ENCODE data around the gene ARMS2. TPM values are rescaled to one million over a fixed set of nuclear protein-coding genes. Genes with fewer than 3 reads are reported as not detected.

Gene ARMS2
- not detected for total RNA-seq
- long read RNA-seq = 0 reads

GRCh38 chr10:122454603-122455080 is at the start of gene ARMS2:
ARMS2 (plus strand) TSS chr10:122454653; CDS start chr10:122454728, 75 bp downstream.
- WGBS (ENCODE audit: insufficient coverage, low coverage, low lambda C conversion rate, missing lambda C conversion rate) = 76% methylated on average over 3 of the region's 7 CpGs
- Histone ChIP-seq H3K36me3 (no peaks in the 10 kb centered on the region), H3K9me3 (no peaks in the 10 kb centered on the region), H3K27ac (no peak within 1 kb of the TSS), H3K27me3 (no peaks in the 10 kb centered on the region), H3K4me3 (no peak within 1 kb of the TSS), H3K4me1 (peaks cover 0 to 8% (median 4%) of the 10 kb centered on the region in 4 donors)
- TF ChIP-seq POLR2A (IDR thresholded peaks at IDR 0.05) (no peak), CTCF (IDR thresholded peaks at IDR 0.05) (no peak)
- ATAC-seq (no peak), DNase-seq (no peak)
- intact Hi-C loops (cut with DNase I) = no loop called here

- H3K27ac ChIP-seq = no peak overlapping the region
- WGBS (ENCODE audit: insufficient coverage, low coverage, low lambda C conversion rate, missing lambda C conversion rate) = 59% methylated on average over 8 of the region's 8 CpGs
- H3K4me1 ChIP-seq = no peaks in the 10 kb centered on the region
- no peak overlapping the region for H3K4me3 ChIP-seq
- no peaks in the 10 kb centered on the region for H3K27me3 ChIP-seq
- DNase-seq = peak in 1 of 3 donors; percentile 12
- H3K9me3 ChIP-seq = no peaks in the 10 kb centered on the region
- ATAC-seq = peak in 2 of 4 donors; percentile 25 to 53
- H3K36me3 ChIP-seq = peaks cover 0 to 12% (median 0%) of the 10 kb centered on the region in 4 donors
- intact Hi-C loops (cut with DNase I) = no loop called here
- TF ChIP-seq POLR2A (IDR thresholded peaks at IDR 0.05) (no peak), CTCF (IDR thresholded peaks at IDR 0.05) (no peak)
These were observed 46.9 kb upstream of the ARMS2 start for GRCh38 chr10:122407375-122408125.

- H3K36me3 ChIP-seq = peaks cover 0 to 21% (median 8%) of the 10 kb centered on the region in 4 donors
- H3K4me1 ChIP-seq = peaks cover 0 to 7% (median 0%) of the 10 kb centered on the region in 4 donors
- no peak overlapping the region for H3K27ac ChIP-seq
- DNase-seq (no peak), ATAC-seq (no peak)
- TF ChIP-seq CTCF (IDR thresholded peaks at IDR 0.05) = no peak
- no peak for TF ChIP-seq POLR2A (IDR thresholded peaks at IDR 0.05)
- no peaks in the 10 kb centered on the region for H3K9me3 ChIP-seq
- intact Hi-C loops (cut with DNase I) = no loop called here
- no peak overlapping the region for H3K4me3 ChIP-seq
- no peaks in the 10 kb centered on the region for H3K27me3 ChIP-seq
These were observed 41.1 kb upstream of the ARMS2 start for GRCh38 chr10:122413327-122413726.

GRCh38 chr10:122417667-122418066 is 36.8 kb upstream of the ARMS2 start:
- Histone ChIP-seq H3K27ac (no peak overlapping the region), H3K9me3 (no peaks in the 10 kb centered on the region)
- intact Hi-C loops (cut with DNase I) = no loop called here

More at GRCh38 chr10:122417667-122418066, 36.8 kb upstream of the ARMS2 start:
- Histone ChIP-seq H3K27me3 (no peaks in the 10 kb centered on the region), H3K4me3 (no peak overlapping the region), H3K4me1 (peaks cover 0 to 7% (median 0%) of the 10 kb centered on the region in 4 donors), H3K36me3 (peaks cover 0 to 21% (median 8%) of the 10 kb centered on the region in 4 donors)
- TF ChIP-seq POLR2A (IDR thresholded peaks at IDR 0.05) (no peak), CTCF (IDR thresholded peaks at IDR 0.05) (no peak)
- 90% methylated on average over 2 of the region's 2 CpGs for WGBS (ENCODE audit: insufficient coverage, low coverage, low lambda C conversion rate, missing lambda C conversion rate)
- ATAC-seq (no peak), DNase-seq (no peak)

Data from right lobe of liver (tissue), 6 donors.